NOMO-1 treated with DMSO at 0.1 percent for 48 hours (cell line): Measurements from ENCODE around the gene ZFYVE16.
"Not testable (repeated sequence)": the region's sequence is repeated elsewhere in the genome, so short reads cannot be mapped to it uniquely, and the experiment has no call there.

ENCODE experiments used
- DNase-seq: peaks from one replicate; lab custom pipeline; 2025; ENCODE audit not compliant: unreplicated experiment; lab: John Stamatoyannopoulos, UW

ZFYVE16 gene

DNA sequence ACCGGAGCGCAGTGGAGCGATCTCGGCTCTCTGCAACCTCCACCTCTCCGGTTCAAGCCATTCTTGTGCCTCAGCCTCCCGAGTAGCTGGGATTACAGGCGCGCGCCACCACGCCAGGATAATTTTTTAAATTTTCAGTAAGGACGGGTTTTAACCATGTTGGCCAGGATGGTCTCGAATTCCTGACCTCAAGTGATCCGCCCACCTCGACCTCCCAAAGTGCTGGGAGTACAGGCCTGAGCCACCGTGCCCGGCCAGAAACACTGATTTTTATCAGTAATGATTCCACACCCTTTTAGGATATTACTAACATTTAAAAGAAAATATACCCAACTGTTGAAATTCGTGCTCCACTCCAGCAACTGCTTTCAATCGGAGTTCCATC, 79.6 kb downstream of the ZFYVE16 start:
- DNase-seq = no peak

DNA sequence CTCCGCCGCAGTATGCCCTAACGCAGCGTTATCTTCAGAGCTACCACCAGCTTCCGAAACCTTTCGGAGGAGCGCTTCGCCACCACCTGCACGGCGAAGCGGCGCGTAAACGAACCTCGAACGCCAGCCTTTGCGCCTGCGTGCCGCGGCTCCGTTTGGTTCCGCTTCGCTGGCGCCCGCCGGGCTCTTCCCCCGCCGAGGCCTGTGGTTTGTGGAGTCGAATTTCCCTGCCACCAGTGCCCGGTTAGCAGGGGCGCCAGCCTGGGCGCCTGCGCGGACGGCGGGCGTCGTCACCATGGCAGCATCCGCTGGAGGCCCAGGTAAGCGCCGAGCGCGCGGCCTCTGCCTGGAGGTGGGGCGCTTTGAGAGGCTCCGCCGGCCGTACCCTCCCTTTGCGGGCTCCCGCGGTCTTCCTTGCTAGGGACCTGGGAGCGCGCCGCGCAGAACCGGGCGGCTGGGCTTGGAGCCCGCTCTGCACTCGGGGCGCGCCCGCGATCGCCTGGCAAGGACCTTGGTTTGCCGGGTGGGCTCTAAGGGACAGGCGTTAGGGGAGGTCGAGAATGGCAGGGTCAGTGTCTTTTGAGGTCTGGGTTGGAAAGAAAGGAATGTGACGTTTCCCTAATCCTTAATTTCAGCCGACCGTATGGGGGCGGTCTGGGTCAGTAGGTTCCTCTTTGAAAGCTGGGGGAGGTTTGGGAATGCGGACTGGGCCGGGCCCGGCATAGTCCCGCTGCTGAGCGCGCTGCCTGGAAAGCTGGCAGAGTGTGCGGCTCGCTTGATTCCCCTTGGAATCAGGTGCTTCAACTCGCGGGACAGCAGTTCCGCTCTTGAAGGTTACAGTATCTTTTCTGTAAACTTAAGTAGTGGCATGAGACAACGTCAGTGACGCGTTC, 80.2 kb downstream of the ZFYVE16 start, which contains the start of gene FAM151B:
Gene FAM151B (plus strand): TSS at position 272 of the 893 bp plus-strand sequence. CDS start 24 bp downstream, at position 296.
- peak; percentile 84 for DNase-seq

DNA sequence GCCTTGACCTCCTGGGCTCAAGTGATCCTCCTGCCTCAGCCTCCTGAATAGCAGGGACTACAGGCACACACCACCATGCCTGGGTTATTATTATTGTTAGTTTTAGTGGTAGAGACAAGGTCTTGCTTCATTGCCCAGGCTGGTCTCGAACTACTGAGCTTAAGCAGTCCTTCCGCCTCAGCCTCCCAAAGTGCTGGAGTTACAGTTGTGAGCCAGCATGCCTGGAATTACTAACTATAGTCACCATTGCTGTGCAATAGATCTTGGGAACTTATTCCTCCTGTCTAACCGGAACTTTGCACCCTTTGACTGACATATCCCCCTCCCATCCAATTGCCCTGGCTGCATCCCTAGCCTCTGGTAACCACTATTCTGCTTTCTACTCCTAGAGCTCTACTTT, 83.4 kb downstream of the ZFYVE16 start:
- no peak for DNase-seq

DNA sequence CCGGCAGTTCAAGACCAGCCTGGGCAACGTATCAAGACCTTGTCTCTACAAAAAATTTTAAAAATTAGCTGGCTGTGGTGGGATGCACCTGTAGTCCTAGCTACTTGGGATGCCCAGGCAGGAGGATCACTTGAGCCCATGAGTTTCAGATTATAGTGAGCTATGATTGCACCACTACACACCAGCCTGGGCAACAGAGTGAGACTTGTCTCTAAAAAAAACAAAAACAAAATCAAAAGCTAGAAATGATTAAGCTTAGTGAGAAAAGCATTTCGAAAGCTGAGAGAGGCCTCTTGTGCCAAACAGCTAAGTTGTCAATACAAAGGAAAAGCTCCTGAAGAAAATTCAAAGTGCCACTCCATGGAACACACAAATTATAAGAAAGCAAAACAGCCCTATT, 84.9 kb downstream of the ZFYVE16 start:
- DNase-seq = no peak

DNA sequence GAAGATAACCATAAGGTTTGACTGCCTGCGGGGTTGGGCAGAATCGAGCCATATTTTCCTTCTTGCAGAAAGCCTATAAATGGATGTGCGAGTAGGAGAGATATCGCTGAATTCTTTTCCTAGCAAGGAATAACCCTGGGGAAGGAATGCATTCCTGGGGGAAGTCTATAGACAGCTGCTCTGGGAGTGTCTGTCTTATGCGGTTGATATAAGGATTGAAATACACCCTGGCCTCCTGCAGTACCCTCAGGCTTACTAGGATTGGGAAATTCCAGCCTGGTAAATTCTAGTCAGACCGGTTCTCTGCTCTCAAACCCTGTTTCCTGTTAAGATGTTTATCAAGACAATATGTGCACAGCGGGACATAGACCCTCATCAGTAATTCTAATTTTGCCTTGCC, 85.6 kb downstream of the ZFYVE16 start:
- not testable (repeated sequence) for DNase-seq

DNA sequence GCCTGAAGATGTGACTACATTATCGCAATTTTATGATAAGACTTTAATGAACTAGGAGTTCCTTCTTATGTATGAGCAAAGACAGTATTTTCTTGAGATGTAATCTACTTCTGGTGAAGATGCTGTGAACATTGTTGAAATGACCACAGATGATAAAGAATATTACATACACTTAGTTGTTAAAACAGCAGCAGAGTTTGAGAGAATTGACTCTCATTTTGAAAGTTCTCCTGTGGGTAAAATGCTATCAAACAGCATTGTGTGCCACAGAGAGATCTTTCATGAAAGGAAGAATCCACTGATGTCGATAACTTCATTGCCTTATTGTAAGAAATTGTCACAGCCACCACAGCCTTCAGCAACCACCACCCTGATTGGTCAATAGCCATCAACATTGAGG, 88.0 kb downstream of the ZFYVE16 start:
- no peak for DNase-seq

DNA sequence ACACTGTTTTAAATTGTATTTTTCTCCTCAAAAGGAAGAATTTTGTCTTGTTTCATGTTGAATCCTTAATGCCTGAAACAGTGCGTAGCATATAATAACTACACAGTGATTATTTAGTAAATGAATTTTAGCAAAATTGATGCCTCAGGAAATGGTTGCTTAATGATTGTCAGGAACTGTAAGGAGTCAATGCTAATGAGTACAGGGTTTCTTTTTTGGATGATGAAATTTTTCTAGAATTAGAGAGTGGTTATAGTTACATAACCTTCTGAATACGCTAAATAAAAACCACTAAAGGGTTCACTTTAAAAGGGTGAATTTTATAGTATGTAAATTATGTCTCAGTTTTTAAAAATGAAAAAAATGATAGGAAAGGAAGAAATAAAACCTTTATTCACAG, 94.9 kb downstream of the ZFYVE16 start:
- peak; percentile 87 for DNase-seq

DNA sequence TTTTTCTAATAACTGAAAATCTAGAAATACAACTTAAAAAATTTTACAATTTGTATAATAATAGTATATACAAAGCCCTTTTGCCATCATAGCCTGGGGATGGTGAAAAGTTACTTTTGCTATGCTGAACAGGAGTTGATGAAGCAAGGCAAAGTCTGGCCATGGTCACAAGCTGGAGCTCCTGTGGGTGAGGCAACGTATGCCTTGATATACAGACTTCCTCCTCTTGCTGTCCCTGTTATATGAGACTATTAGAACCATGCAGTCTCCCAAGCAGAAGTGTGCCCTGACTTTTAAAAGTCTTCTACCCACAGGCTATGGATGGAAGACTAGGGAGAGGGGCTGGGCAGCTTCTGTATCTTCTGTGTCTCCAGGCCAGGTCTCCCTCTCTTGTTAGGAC, 95.8 kb downstream of the ZFYVE16 start:
- peak; percentile 95 for DNase-seq

DNA sequence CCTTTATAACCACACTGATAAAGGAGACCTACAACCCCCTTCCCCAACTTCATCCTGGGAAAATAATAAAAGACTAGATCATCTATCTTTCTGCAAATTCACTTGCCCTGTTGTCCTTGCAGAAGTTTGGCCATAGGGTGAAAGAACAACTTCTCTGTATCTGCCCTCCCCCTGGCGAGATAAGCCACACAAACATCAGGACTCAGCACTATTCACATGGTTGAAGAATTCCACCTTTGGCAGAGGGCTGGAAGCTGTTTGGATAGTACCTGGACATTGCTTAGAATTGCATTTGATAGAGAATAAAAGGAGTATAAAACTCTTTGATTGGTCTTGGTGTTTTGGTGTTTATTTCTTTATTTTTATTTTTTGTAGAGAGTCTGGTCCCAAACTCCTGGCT, 97.0 kb downstream of the ZFYVE16 start:
- no peak for DNase-seq

DNA sequence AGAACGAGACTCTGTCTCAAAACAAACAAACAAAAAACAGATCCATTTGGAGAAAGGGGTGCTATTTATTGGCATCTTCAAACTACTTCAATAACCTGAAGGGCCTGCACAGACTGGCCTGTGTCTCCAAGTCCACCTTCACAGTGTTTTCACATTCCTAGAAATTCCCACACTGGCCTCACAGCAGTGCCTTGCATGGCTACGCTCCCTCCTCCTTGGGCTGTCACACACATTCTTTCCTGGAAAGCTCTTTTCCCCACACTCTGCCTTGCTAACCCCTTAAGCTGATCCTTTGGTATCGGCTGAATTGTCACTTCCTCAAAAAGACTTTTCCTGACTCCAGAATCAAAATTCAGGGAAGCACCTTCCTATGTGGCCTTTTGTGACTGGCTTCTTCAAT, 99.8 kb downstream of the ZFYVE16 start:
- no peak for DNase-seq

DNA sequence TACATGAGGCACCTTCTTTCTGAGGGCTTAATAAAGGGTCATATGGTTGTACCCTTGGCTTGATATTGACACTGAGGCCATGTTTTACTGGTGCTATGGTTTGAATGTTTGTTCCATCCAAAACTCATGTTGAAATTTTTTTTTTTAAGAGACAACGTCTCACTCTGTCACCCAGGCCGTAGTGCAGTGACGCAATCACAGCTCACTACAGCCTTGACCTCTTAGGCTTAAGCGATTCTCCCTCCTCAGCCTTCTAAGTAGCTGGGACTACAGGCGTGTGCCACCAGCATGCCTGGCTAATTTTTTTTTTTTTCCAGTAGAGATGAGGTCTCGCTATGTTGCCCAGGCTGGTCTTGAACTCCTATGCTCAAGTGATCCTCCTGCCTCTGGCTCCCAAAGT, 101.0 kb downstream of the ZFYVE16 start:
- no peak for DNase-seq

DNA sequence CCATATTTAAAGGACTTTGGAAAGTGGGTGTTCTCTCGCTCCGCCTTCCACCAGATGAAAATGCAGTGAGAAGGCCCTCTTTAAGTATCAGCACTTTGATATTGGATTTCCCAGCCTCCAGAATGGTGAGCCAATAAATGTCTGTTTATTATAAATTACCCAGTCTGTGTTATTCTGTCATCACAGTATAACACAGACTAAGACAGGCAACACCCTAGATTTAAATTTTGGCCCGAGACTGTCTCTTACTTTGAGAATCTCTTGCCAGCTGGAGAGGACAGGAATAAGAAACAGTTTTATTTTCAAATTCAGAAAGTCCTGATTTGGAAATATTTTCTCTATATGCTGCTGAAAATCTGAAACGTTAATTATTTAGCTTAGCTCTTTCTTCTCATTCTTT, 101.5 kb downstream of the ZFYVE16 start:
- DNase-seq = no peak

DNA sequence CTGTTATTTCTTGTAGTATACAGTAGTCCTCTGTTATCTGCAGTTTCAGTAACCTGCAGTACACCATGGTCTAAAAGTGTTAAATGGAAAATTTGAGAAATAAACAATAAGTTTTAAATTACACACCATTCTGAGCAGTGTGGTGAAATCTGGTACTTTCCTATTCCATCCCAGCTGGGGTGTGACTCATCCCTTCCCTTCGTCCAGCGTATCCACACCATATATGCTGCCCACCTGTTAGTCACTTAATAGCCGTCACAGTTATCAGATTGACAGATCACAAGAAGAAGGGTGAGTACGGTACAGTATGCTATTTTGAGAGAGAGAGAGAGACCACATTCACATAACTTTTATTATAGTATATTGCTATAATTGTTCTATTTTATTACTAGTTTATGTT, 109.0 kb downstream of the ZFYVE16 start:
- DNase-seq = no peak
